Esophagus (tissue), 2 donors: ENCODE results near the gene POLR3H. TPM values are rescaled to one million over a fixed set of nuclear protein-coding genes. Genes with fewer than 3 reads are reported as not detected.

Experiments used
- H3K27ac ChIP-seq, 2 donors: one replicate each; pipeline ENCODE4 v1.5.1; 2013; ENCODE audit warnings: low read depth in 2 of 2, mild to moderate bottlenecking in 2 of 2, inconsistent platforms in 1 of 2, low read length in 1 of 2, moderate library complexity in 1 of 2
- H3K27me3 ChIP-seq, 2 donors: one replicate each; pipeline ENCODE4 v1.6.1; 2013; ENCODE audit warnings: low read length in 2 of 2, control low read depth in 1 of 2, mild to moderate bottlenecking in 1 of 2; ENCODE audit not compliant: insufficient read depth in 2 of 2, control insufficient read depth in 1 of 2
- H3K36me3 ChIP-seq, 2 donors: one replicate each; pipeline ENCODE4 v1.6.1; 2013; ENCODE audit warnings: low read length in 1 of 2; ENCODE audit not compliant: control insufficient read depth in 2 of 2, insufficient read depth in 2 of 2
- H3K4me1 ChIP-seq, 2 donors: one replicate each; pipeline ENCODE4 v1.6.1; 2013; ENCODE audit warnings: low read length in 1 of 2; ENCODE audit not compliant: control insufficient read depth in 2 of 2, insufficient read depth in 2 of 2
- H3K4me3 ChIP-seq, 2 donors: one replicate each; pipeline ENCODE4 v1.5.1; 2013; ENCODE audit warnings: low read length in 2 of 2, mild to moderate bottlenecking in 2 of 2, low read depth in 1 of 2, moderate library complexity in 1 of 2
- H3K9me3 ChIP-seq, 2 donors: one replicate each; pipeline ENCODE4 v1.6.1; 2013; ENCODE audit warnings: mild to moderate bottlenecking in 2 of 2, low read depth in 1 of 2, low read length in 1 of 2, moderate library complexity in 1 of 2; ENCODE audit not compliant: control insufficient read depth in 2 of 2, insufficient read depth in 1 of 2
- WGBS, 2 donors: extraction: QIAGEN DNeasy Blood & Tissue Kit; methylation state at CpG; one replicate each; pipeline ENCODE4 v1.1.7; 2013; 5-methylcytosine and 5-hydroxymethylcytosine counted together
- polyA plus RNA-seq, 2 donors: library from polyadenylated mRNA; stranded (reverse); fragments of 200-250 nt; gene quantifications; one replicate each; pipeline ENCODE4 v1.2.3, GENCODE V29; 2013
- donor health status: healthy with polysubstance abuse.
- donor health status: Bipolar disorder and iron deficiency.

The POLR3H gene
- polyA plus RNA-seq, 2 donors: 24.3 to 25.9 TPM

- Histone ChIP-seq H3K27ac (peak overlapping the region; percentile 85 to 87), H3K27me3 (no peaks in the 10 kb centered on the region), H3K9me3 (no peaks in the 10 kb centered on the region), H3K4me3 (no peak overlapping the region), H3K36me3 (peaks cover 10 to 58% of the 10 kb centered on the region in 2 donors), H3K4me1 (peaks cover 3 to 18% of the 10 kb centered on the region in 2 donors)
- WGBS, 2 donors: 70 to 71% methylated on average over 21 of the region's 21 CpGs
These were observed 20.6 kb downstream of the POLR3H start for GRCh38 chr22:41523464-41524221.

GRCh38 chr22:41522813-41523212 lies 21.5 kb downstream of the POLR3H start:
- Histone ChIP-seq H3K36me3 (peaks cover 10 to 57% of the 10 kb centered on the region in 2 donors), H3K4me3 (no peak overlapping the region), H3K27ac (peak overlapping the region; percentile 63 to 87), H3K27me3 (no peaks in the 10 kb centered on the region), H3K9me3 (no peaks in the 10 kb centered on the region), H3K4me1 (peaks cover 5 to 18% of the 10 kb centered on the region in 2 donors)
- 88 to 92% methylated on average over 9 of the region's 9 CpGs for WGBS, 2 donors

GRCh38 chr22:41521126-41521525 lies 23.1 kb downstream of the POLR3H start:
- Histone ChIP-seq H3K4me3 (no peak overlapping the region), H3K27me3 (no peaks in the 10 kb centered on the region), H3K27ac (no peak overlapping the region), H3K4me1 (peaks cover 5 to 23% of the 10 kb centered on the region in 2 donors), H3K36me3 (peaks cover 9 to 49% of the 10 kb centered on the region in 2 donors), H3K9me3 (no peaks in the 10 kb centered on the region)
- 80 to 82% methylated on average over 3 of the region's 3 CpGs for whole genome bisulfite sequencing, 2 donors

DNA sequence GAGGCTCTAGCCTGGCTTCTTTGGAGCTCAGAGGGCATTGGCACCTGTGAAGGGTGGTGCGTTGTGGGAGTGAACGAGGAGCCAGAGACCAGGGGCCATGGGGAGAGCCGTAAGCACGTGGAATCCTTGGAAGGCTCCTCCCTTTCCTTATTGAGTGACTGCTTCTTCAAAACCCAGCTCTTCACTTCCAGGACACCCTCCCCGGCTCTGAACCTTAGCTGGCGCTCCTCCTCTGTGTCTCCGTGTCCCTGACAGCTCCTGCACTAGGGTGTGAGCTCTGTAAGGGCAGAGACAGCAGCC lies 26.3 kb downstream of the POLR3H start:
- WGBS, 2 donors: 57% methylated on average over 7 of the region's 7 CpGs
- Histone ChIP-seq H3K9me3 (no peaks in the 10 kb centered on the region), H3K36me3 (peaks cover 9 to 44% of the 10 kb centered on the region in 2 donors), H3K4me1 (peaks cover 2 to 6% of the 10 kb centered on the region in 2 donors), H3K4me3 (no peak overlapping the region), H3K27me3 (no peaks in the 10 kb centered on the region), H3K27ac (peak overlapping the region; percentile 49 to 87)

DNA sequence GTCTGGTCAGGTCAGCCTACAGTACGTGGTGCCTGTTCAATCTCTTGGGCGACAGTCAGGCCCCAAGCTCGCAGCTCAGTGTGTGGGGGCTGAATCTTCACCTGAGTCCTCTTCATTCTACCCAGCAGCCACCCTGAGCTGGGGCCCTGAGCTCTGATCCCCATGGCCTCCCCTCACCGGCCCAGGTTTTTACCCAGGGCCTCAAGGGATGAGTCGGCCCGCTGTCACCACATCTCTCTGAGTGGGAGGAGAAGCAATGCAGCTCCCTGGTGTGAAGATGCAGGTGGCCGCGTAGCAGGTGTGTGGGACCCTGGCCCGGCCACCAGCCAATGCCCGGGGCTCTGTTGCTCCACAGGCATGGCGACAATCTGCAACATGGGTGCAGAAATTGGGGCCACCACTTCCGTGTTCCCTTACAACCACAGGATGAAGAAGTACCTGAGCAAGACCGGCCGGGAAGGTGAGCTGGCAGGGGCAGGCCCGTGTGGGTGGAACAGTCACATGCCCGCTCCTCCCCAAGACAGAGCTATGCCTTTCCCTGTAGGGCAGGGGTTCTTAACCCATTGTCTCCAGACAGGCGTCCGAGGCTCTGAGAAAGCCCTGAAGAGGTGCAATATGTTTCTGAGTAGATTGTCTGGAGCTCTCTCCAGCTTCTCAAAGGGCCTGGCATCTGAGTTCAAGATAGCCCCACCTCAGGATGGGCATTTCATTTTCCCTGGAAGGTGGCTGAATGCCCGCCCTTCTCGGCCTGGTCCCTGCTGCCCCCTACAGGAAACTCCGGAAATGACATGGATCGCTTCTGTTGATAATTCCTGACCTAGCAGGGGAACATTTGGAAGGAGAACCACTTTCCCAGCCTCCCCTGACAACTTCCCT lies 26.9 kb downstream of the POLR3H start:
- Histone ChIP-seq H3K4me3 (no peak overlapping the region), H3K27me3 (no peaks in the 10 kb centered on the region), H3K9me3 (no peaks in the 10 kb centered on the region), H3K4me1 (peaks cover 2 to 11% of the 10 kb centered on the region in 2 donors), H3K27ac (peak overlapping the region; percentile 62 to 87), H3K36me3 (peaks cover 9 to 45% of the 10 kb centered on the region in 2 donors)
- WGBS, 2 donors: 43 to 54% methylated on average over 22 of the region's 22 CpGs

DNA sequence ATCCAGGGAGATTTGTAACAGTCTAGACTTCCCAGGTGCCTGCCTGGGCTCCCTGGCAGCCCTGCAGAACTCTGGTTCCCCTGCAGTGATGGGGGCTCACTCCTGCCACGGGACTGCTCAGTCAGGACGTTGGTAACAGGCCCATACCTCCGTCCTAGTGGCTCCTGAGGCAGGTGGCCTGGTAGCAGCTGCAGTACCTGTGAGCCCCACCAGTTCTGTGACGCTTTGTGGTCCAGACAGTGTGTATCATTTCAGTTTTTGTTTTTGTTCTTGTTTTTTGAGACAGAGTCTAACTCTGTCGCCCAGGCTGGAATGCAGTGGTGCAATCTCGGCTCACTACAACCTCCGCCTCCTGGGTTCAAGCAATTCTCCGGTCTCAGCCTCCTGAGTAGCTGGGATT lies 27.8 kb downstream of the POLR3H start:
- H3K4me3 ChIP-seq: no peak overlapping the region
- 92% methylated on average over 8 of the region's 8 CpGs for WGBS, 2 donors

GRCh38 chr22:41513391-41513790 lies 30.9 kb downstream of the POLR3H start:
- Histone ChIP-seq H3K27me3 (no peaks in the 10 kb centered on the region), H3K9me3 (no peaks in the 10 kb centered on the region), H3K4me1 (peaks cover 8 to 11% of the 10 kb centered on the region in 2 donors), H3K27ac (peak overlapping the region; percentile 22 to 66), H3K36me3 (peaks cover 11 to 48% of the 10 kb centered on the region in 2 donors), H3K4me3 (no peak overlapping the region)
- WGBS, 2 donors: 52 to 58% methylated on average over 5 of the region's 5 CpGs

More for the DNA sequence above, 27.8 kb downstream of the POLR3H start:
- H3K27ac ChIP-seq: peak overlapping the region in 1 of 2 donors; percentile 29
- H3K27me3 ChIP-seq: no peaks in the 10 kb centered on the region
- no peaks in the 10 kb centered on the region for H3K9me3 ChIP-seq
- H3K36me3 ChIP-seq: peaks cover 9 to 48% of the 10 kb centered on the region in 2 donors
- peaks cover 2 to 11% of the 10 kb centered on the region in 2 donors for H3K4me1 ChIP-seq

GRCh38 chr22:41512421-41513194 lies 31.7 kb downstream of the POLR3H start:
- Histone ChIP-seq H3K36me3 (peaks cover 12 to 50% of the 10 kb centered on the region in 2 donors), H3K4me1 (peaks cover 6 to 11% of the 10 kb centered on the region in 2 donors)

GRCh38 chr22:41511521-41511968 lies 32.7 kb downstream of the POLR3H start:
- H3K27me3 ChIP-seq: no peaks in the 10 kb centered on the region
- H3K27ac ChIP-seq: no peak overlapping the region
- peaks cover 6 to 7% of the 10 kb centered on the region in 2 donors for H3K4me1 ChIP-seq
- no peak overlapping the region for H3K4me3 ChIP-seq
- 48 to 62% methylated on average over 2 of the region's 2 CpGs for WGBS, 2 donors
- H3K9me3 ChIP-seq: no peaks in the 10 kb centered on the region
- H3K36me3 ChIP-seq: peaks cover 10 to 49% of the 10 kb centered on the region in 2 donors

More at GRCh38 chr22:41512421-41513194, 31.7 kb downstream of the POLR3H start:
- 59 to 60% methylated on average over 17 of the region's 17 CpGs for WGBS, 2 donors
- Histone ChIP-seq H3K4me3 (no peak overlapping the region), H3K27me3 (no peaks in the 10 kb centered on the region), H3K9me3 (no peaks in the 10 kb centered on the region), H3K27ac (peak overlapping the region; percentile 26 to 66)
